PFSK-1 (cell line): Measurements from ENCODE around the gene SRPK1.

ENCODE experiments used
- FOXP2 ChIP-seq: optimal IDR thresholded peaks from 2 replicates; pipeline ENCODE3; 2011; ENCODE audit warnings: borderline replicate concordance, control low read depth, inconsistent platforms; ENCODE audit not compliant: insufficient read depth; ENCODE audit errors: extremely low read length, extremely low read depth
- REST ChIP-seq, 2 experiments: IDR thresholded peaks; 2 replicates each; pipeline versions ENCODE4 v1.6.1 to v1.8.0; 2011 to 2012; ENCODE audit warnings: low read depth in 2 of 2, low read length in 2 of 2, control low read depth in 1 of 2, inconsistent platforms in 1 of 2, mild to moderate bottlenecking in 1 of 2, moderate library complexity in 1 of 2; ENCODE audit not compliant: insufficient read depth in 1 of 2
- SIN3A ChIP-seq: IDR thresholded peaks from 2 replicates; pipeline ENCODE4 v1.6.1; 2012; ENCODE audit warnings: mild to moderate bottlenecking, low read length, moderate library complexity, borderline replicate concordance; ENCODE audit not compliant: insufficient read depth
- TAF1 ChIP-seq: IDR thresholded peaks from 2 replicates; pipeline ENCODE4 v1.6.1; 2012; ENCODE audit warnings: low read length, control low read depth, borderline replicate concordance; ENCODE audit not compliant: insufficient read depth

GRCh38 chr6:35929601-35930000 lies 8.7 kb upstream of the SRPK1 start:
- TF ChIP-seq FOXP2 (no peak), TAF1 (no peak), SIN3A (no peak), REST (IDR thresholded peaks at IDR 0.05; ENCODE audit: insufficient read depth in 1 of 2, low read depth in 2 of 2, low read length in 2 of 2) (no peak)
